Endothelial cell of umbilical vein (primary cell): Measurements from ENCODE around the gene PAK4. TPM values are rescaled to one million over a fixed set of nuclear protein-coding genes. Genes with fewer than 3 reads are reported as not detected.

Source experiments
- BruUV-seq: library from RNA; stranded (reverse); fragments of 400-500 nt; replicated peaks from 2 replicates; lab custom pipeline; 2021; lab: Mats Ljungman, UMichigan
- CTCF ChIA-PET: fragments of 300-600, 350-600 bp; sonication (Branson Sonifier 250); formaldehyde crosslinking; loops from one replicate; lab custom pipeline; 2021; ENCODE audit warnings: antibody characterized with exemption, inconsistent platforms; lab: Charles Lee
- POLR2A ChIA-PET: fragments of 300-600, 350-600 bp; sonication (Branson Sonifier 250); formaldehyde crosslinking; loops from one replicate; lab custom pipeline; 2021; ENCODE audit warnings: antibody characterized with exemption, inconsistent platforms; lab: Charles Lee
- DNase-seq: peaks from one replicate; pipeline ENCODE4 v3.0.0-alpha.2; 2011; ENCODE audit warnings: low read depth, low spot score
- FAIRE-seq: peaks from 2 replicates; lab custom pipeline; 2011; peaks lifted over from hg19 to GRCh38; lab: Jason Lieb, UNC
- H2AFZ ChIP-seq: 2 replicates; pipeline ENCODE4 v1.6.0; 2012; ENCODE audit warnings: low read depth, low read length, control low read depth, inconsistent platforms
- H3K27ac ChIP-seq: 2 replicates; pipeline ENCODE4 v1.5.1; 2011; ENCODE audit warnings: low read depth, mild to moderate bottlenecking, control low read depth, low read length, moderate library complexity; ENCODE audit not compliant: insufficient read depth
- H3K27me3 ChIP-seq, 2 experiments: 2 replicates each; pipeline versions ENCODE4 v1.6.0 to v1.6.1; 2011; ENCODE audit warnings: low read length in 2 of 2, mixed read lengths in 1 of 2; ENCODE audit not compliant: control insufficient read depth in 2 of 2, insufficient read depth in 2 of 2
- H3K36me3 ChIP-seq, 2 experiments: 2 replicates in 1 of 2; 3 replicates in 1 of 2; pipeline ENCODE4 v1.5.1; 2011; ENCODE audit warnings: low read length in 2 of 2, mild to moderate bottlenecking in 1 of 2, moderate library complexity in 1 of 2; ENCODE audit not compliant: control insufficient read depth in 2 of 2, insufficient read depth in 2 of 2; ENCODE audit errors: extremely low read depth in 1 of 2
- H3K4me1 ChIP-seq: 3 replicates; pipeline ENCODE4 v1.5.1; 2011; ENCODE audit warnings: mild to moderate bottlenecking, low read length; ENCODE audit not compliant: control insufficient read depth, insufficient read depth; ENCODE audit errors: extremely low read depth
- H3K4me2 ChIP-seq: 2 replicates; pipeline ENCODE4 v1.6.1; 2011; ENCODE audit warnings: low read length, control low read depth, mixed read lengths; ENCODE audit not compliant: insufficient read depth
- H3K4me3 ChIP-seq, 3 experiments: fragments of 200-600 bp in 1 of 3; sonication (generic), shearing (Covaris generic) in 1 of 3; replicated peaks in 1 of 3; 2 replicates each; pipeline ENCODE4 v1.5.1; 2011 to 2016; ENCODE audit warnings: control low read depth in 3 of 3, low read length in 3 of 3, mild to moderate bottlenecking in 2 of 3, inconsistent platforms in 1 of 3, low read depth in 1 of 3, moderate library complexity in 1 of 3; ENCODE audit not compliant: insufficient read depth in 1 of 3
- H3K79me2 ChIP-seq: 2 replicates; pipeline ENCODE4 v1.6.0; 2012; ENCODE audit warnings: low read length, inconsistent platforms; ENCODE audit not compliant: control insufficient read depth, insufficient read depth
- H3K9ac ChIP-seq: replicated peaks from 2 replicates; pipeline ENCODE3; 2011; ENCODE audit warnings: low read length, control low read depth; ENCODE audit not compliant: insufficient read depth; ENCODE audit errors: extremely low read depth
- H3K9me1 ChIP-seq: replicated peaks from 3 replicates; pipeline ENCODE4 v1.6.0; 2011; ENCODE audit warnings: mild to moderate bottlenecking, low read length; ENCODE audit not compliant: control insufficient read depth, insufficient read depth; ENCODE audit errors: extremely low read depth
- H3K9me3 ChIP-seq: replicated peaks from 2 replicates; pipeline ENCODE4 v1.5.1; 2012; ENCODE audit warnings: low read length, inconsistent platforms; ENCODE audit not compliant: control insufficient read depth, insufficient read depth
- H4K20me1 ChIP-seq: replicated peaks from 2 replicates; pipeline ENCODE3; 2011; ENCODE audit warnings: mild to moderate bottlenecking, low read length; ENCODE audit not compliant: control insufficient read depth, insufficient read depth; ENCODE audit errors: extremely low read depth
- EZH2 ChIP-seq: IDR thresholded peaks from 2 replicates; pipeline ENCODE4 v1.6.1; 2012; ENCODE audit warnings: borderline replicate concordance, low read depth, mild to moderate bottlenecking, moderate library complexity, low read length, inconsistent platforms; ENCODE audit not compliant: severe bottlenecking
- FOS ChIP-seq: IDR thresholded peaks from 2 replicates; pipeline ENCODE4 v1.6.1; 2011; ENCODE audit warnings: mild to moderate bottlenecking, low read length, moderate library complexity, borderline replicate concordance; ENCODE audit not compliant: insufficient read depth
- GATA2 ChIP-seq: IDR thresholded peaks from 2 replicates; pipeline ENCODE4 v1.7.0; 2011; ENCODE audit warnings: low read depth, mild to moderate bottlenecking, moderate library complexity, mixed read lengths, low read length; ENCODE audit not compliant: insufficient read length, insufficient read depth
- JUN ChIP-seq: IDR thresholded peaks from 2 replicates; pipeline ENCODE4 v1.6.1; 2011; ENCODE audit warnings: borderline replicate concordance, low read depth; ENCODE audit not compliant: insufficient read length, insufficient read depth
- MAX ChIP-seq: IDR thresholded peaks from 2 replicates; pipeline ENCODE4 v1.6.1; 2011; ENCODE audit not compliant: insufficient read depth, insufficient read length
- MYC ChIP-seq: IDR thresholded peaks from one replicate; pipeline ENCODE4 v1.6.1; 2011; ENCODE audit warnings: mild to moderate bottlenecking, low read depth, low read length
- POLR2A ChIP-seq: IDR thresholded peaks from 2 replicates; pipeline ENCODE4 v1.6.1; 2012; ENCODE audit warnings: low read depth, mild to moderate bottlenecking, control low read depth, low read length
- POLR2AphosphoS5 ChIP-seq: IDR thresholded peaks from 2 replicates; pipeline ENCODE4 v1.6.1; 2012; ENCODE audit warnings: low read depth, mild to moderate bottlenecking, control low read depth, low read length, moderate library complexity; ENCODE audit not compliant: insufficient read depth
- dilution Hi-C: fragments of 300-500 bp; cut with MboI; formaldehyde crosslinking; loops from one replicate; pipeline ENCODE4 v1.15.0; 2019; ENCODE audit warnings: low sequenced_read_pairs; ENCODE audit not compliant: extremely low pct_ligation_motif_present
- intact Hi-C: fragments of 100-400 bp; cut with micrococcal nuclease; formaldehyde crosslinking; loops from one replicate; pipeline ENCODE4 v1.10.0; 2022
- polyA plus RNA-seq, 4 experiments: library from polyadenylated mRNA; depleted of rRNA in 3 of 4; stranded (reverse) in 3 of 4; unstranded in 1 of 4; fragments of >200 nt; gene quantifications; 2 replicates each; pipeline versions ENCODE4 v1.2.1 to v1.2.3, GENCODE V29; 2011 to 2012; ENCODE audit warnings: missing spikeins in 1 of 4
- total RNA-seq: library from RNA; stranded (reverse); gene quantifications from 2 replicates; pipeline ENCODE4 v1.2.3, GENCODE V29; 2021
- TF ChIP-seq, protein P1 (sequence below), 2 donors: IDR thresholded peaks; 1 replicate in 1 of 2; 2 replicates in 1 of 2; pipeline ENCODE4 v1.5.1; 2011; ENCODE audit warnings: low read length in 2 of 2, mild to moderate bottlenecking in 2 of 2, moderate library complexity in 2 of 2, control low read depth in 1 of 2, inconsistent platforms in 1 of 2, low read depth in 1 of 2; ENCODE audit not compliant: insufficient read depth in 1 of 2; ENCODE audit errors: extremely low read depth in 1 of 2

The PAK4 gene
- total and polyA plus RNA-seq, 2 donors (not counting 3 experiments of a cell fraction or from before 2014, with no cell fraction given), result 39.8 to 55.4 TPM

GRCh38 chr19:39113199-39113598, 12.4 kb upstream of the PAK4 start:
- H3K9me1 ChIP-seq, result no peaks in the 10 kb centered on the region
- no peak overlapping the region for H3K27ac ChIP-seq
- ChIA-PET CTCF (interaction anchor here (3.3 kb wide), 1 partner anchor 61 kb away, joined by 16 read pairs; no protein-coding TSS in a partner anchor), POLR2A (interaction anchor here (0.6 kb wide), 1 partner anchor 47 kb away, joined by 4 read pairs; no protein-coding TSS in a partner anchor)
- FAIRE-seq, result no peak
- BruUV-seq, result no TSS peak
- H3K27me3 ChIP-seq, result peaks cover 0 to 2% of the 10 kb centered on the region in 2 experiments
- no peaks in the 10 kb centered on the region for H3K9me3 ChIP-seq
- no peak overlapping the region for H3K4me3 ChIP-seq
- H4K20me1 ChIP-seq, result no peaks in the 10 kb centered on the region
- H3K36me3 ChIP-seq, result no peaks in the 10 kb centered on the region
- no peak for DNase-seq
- H2AFZ ChIP-seq, result no peak overlapping the region
- intact Hi-C loops, result no loop called here
- dilution Hi-C loops, result no loop called here
- no peak overlapping the region for H3K4me2 ChIP-seq
- TF ChIP-seq, protein P1, sequence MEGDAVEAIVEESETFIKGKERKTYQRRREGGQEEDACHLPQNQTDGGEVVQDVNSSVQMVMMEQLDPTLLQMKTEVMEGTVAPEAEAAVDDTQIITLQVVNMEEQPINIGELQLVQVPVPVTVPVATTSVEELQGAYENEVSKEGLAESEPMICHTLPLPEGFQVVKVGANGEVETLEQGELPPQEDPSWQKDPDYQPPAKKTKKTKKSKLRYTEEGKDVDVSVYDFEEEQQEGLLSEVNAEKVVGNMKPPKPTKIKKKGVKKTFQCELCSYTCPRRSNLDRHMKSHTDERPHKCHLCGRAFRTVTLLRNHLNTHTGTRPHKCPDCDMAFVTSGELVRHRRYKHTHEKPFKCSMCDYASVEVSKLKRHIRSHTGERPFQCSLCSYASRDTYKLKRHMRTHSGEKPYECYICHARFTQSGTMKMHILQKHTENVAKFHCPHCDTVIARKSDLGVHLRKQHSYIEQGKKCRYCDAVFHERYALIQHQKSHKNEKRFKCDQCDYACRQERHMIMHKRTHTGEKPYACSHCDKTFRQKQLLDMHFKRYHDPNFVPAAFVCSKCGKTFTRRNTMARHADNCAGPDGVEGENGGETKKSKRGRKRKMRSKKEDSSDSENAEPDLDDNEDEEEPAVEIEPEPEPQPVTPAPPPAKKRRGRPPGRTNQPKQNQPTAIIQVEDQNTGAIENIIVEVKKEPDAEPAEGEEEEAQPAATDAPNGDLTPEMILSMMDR (IDR thresholded peaks at IDR 0.05; ENCODE audit: extremely low read depth in 1 of 2, insufficient read depth in 1 of 2, low read depth in 1 of 2, low read length in 2 of 2), result no peak
- H3K9ac ChIP-seq, result no peak overlapping the region
- no peaks in the 10 kb centered on the region for H3K79me2 ChIP-seq
- no peaks in the 10 kb centered on the region for H3K4me1 ChIP-seq

GRCh38 chr19:39115105-39115847, 10.3 kb upstream of the PAK4 start:
- POLR2A ChIA-PET, result no interaction called here
- no TSS peak for BruUV-seq
- no peaks in the 10 kb centered on the region for H3K79me2 ChIP-seq
- H3K27me3 ChIP-seq, result peaks cover 0 to 2% of the 10 kb centered on the region in 2 experiments
- DNase-seq (no peak), FAIRE-seq (no peak)
- intact Hi-C loops (no loop called here), dilution Hi-C loops (no loop called here)
- no peaks in the 10 kb centered on the region for H3K9me3 ChIP-seq
- no peak overlapping the region for H3K4me3 ChIP-seq
- no peak overlapping the region for H2AFZ ChIP-seq
- H3K9me1 ChIP-seq, result no peaks in the 10 kb centered on the region
- no peak overlapping the region for H3K9ac ChIP-seq
- CTCF ChIA-PET, result interaction anchor here (0.7 to 1.7 kb wide), 2 partner anchors 63 to 141 kb away, joined by 3 to 5 read pairs; no protein-coding TSS in a partner anchor
- no peak for TF ChIP-seq POLR2A
- no peak for TF ChIP-seq POLR2AphosphoS5
- no peak for TF ChIP-seq MAX
- no peak for TF ChIP-seq JUN
- TF ChIP-seq, protein P1 (IDR thresholded peaks at IDR 0.05; ENCODE audit: extremely low read depth in 1 of 2, insufficient read depth in 1 of 2, low read depth in 1 of 2, low read length in 2 of 2), result no peak
- TF ChIP-seq GATA2, result no peak
- TF ChIP-seq FOS, result no peak
- TF ChIP-seq MYC, result no peak
- TF ChIP-seq EZH2, result no peak
- H3K4me2 ChIP-seq, result no peak overlapping the region
- H4K20me1 ChIP-seq, result no peaks in the 10 kb centered on the region
- H3K36me3 ChIP-seq, result no peaks in the 10 kb centered on the region
- H3K4me1 ChIP-seq, result no peaks in the 10 kb centered on the region
- H3K27ac ChIP-seq, result no peak overlapping the region
